HepG2 (cell line): ENCODE measurements around the gene MIF4GD. TPM values are rescaled to one million over a fixed set of nuclear protein-coding genes. Genes with fewer than 3 reads are reported as not detected.
A peak's percentile ranks its signal among the peaks of the same experiment; 100 is the strongest.

Source experiments
- AGO2 ChIP-seq: fragments of 200-400 bp; formaldehyde crosslinking; optimal IDR thresholded peaks from 2 replicates; pipeline ENCODE3; 2017; ENCODE audit warnings: mild to moderate bottlenecking, low read depth, low read length, moderate library complexity
- HNRNPUL1 ChIP-seq: fragments of 200-400 bp; formaldehyde crosslinking; IDR thresholded peaks from 2 replicates; pipeline ENCODE4 v1.6.1; 2017; ENCODE audit warnings: low read depth, mild to moderate bottlenecking, low read length, moderate library complexity
- JUN ChIP-seq: sonication (generic); formaldehyde crosslinking; IDR thresholded peaks from 2 replicates; pipeline ENCODE4 v1.4.0; 2020; ENCODE audit warnings: mild to moderate bottlenecking, missing genetic modification reagents
- KDM5B ChIP-seq: sonication (generic); formaldehyde crosslinking; IDR thresholded peaks from 2 replicates; pipeline ENCODE4 v1.4.0; 2020; ENCODE audit warnings: missing genetic modification reagents, mild to moderate bottlenecking, borderline replicate concordance
- NFE2L1 ChIP-seq: sonication (generic); formaldehyde crosslinking; IDR thresholded peaks from 2 replicates; pipeline ENCODE4 v1.4.0; 2020; ENCODE audit warnings: missing genetic modification reagents, mild to moderate bottlenecking, borderline replicate concordance
- ZFP90 ChIP-seq: sonication (generic); formaldehyde crosslinking; IDR thresholded peaks from 2 replicates; pipeline ENCODE4 v1.8.0; 2022; ENCODE audit warnings: missing genetic modification reagents, mild to moderate bottlenecking, inconsistent platforms, borderline replicate concordance
- ZFYVE20 ChIP-seq: sonication (generic); formaldehyde crosslinking; IDR thresholded peaks from 2 replicates; pipeline ENCODE4 v1.8.0; 2023; ENCODE audit warnings: low read depth, mild to moderate bottlenecking, moderate library complexity, missing genetic modification reagents, borderline replicate concordance
- ZNF333 ChIP-seq: sonication (generic); formaldehyde crosslinking; IDR thresholded peaks from 2 replicates; pipeline ENCODE4 v1.4.0; 2020; ENCODE audit warnings: mild to moderate bottlenecking, missing genetic modification reagents, borderline replicate concordance
- ZNF350 ChIP-seq: sonication (generic); formaldehyde crosslinking; IDR thresholded peaks from 2 replicates; pipeline ENCODE4 v1.4.0; 2020; ENCODE audit warnings: mild to moderate bottlenecking, low read depth, missing genetic modification reagents, borderline replicate concordance
- polyA plus RNA-seq, 8 experiments: library from polyadenylated mRNA; depleted of rRNA in 3 of 8; stranded (reverse) in 7 of 8; unstranded in 1 of 8; fragments of >200 nt; fragmentation: Illumina TruSeq in 4 of 8; extraction: Trizol in 4 of 8; gene quantifications; 2 replicates each; pipeline versions ENCODE4 v1.2.1 to v1.2.3, GENCODE V29; 2011 to 2016; ENCODE audit warnings: low read depth in 4 of 8, missing spikeins in 1 of 8, mixed read lengths in 1 of 8; ENCODE audit not compliant: insufficient read depth in 1 of 8
- total RNA-seq, 5 experiments: library from RNA; depleted of rRNA; stranded (reverse); fragments of >200 nt; fragmentation: Illumina TruSeq; extraction: Trizol; gene quantifications; 2 replicates each; pipeline ENCODE4 v1.2.3, GENCODE V29; 2016; ENCODE audit warnings: low read depth in 1 of 5
- TF ChIP-seq, protein P1 (sequence below): sonication (generic); formaldehyde crosslinking; IDR thresholded peaks from one replicate; pipeline ENCODE4 v1.5.1; 2020; ENCODE audit warnings: mild to moderate bottlenecking, missing genetic modification reagents; ENCODE audit errors: not compliant biosample characterization
- TF ChIP-seq, protein P2 (sequence below): sonication (generic); formaldehyde crosslinking; IDR thresholded peaks from 2 replicates; pipeline ENCODE4 v1.5.1; 2020; ENCODE audit warnings: missing genetic modification reagents, mild to moderate bottlenecking, borderline replicate concordance
- TF ChIP-seq, protein P3 (sequence below): sonication (generic); formaldehyde crosslinking; IDR thresholded peaks from 2 replicates; pipeline ENCODE4 v1.4.0; 2020; ENCODE audit warnings: missing genetic modification reagents, mild to moderate bottlenecking, borderline replicate concordance

Gene MIF4GD
- total and polyA plus RNA-seq, 2 of the 13 experiments (the other 11 are each of a cell fraction or from before 2014, with no cell fraction given): 14.0 to 28.0 TPM

DNA sequence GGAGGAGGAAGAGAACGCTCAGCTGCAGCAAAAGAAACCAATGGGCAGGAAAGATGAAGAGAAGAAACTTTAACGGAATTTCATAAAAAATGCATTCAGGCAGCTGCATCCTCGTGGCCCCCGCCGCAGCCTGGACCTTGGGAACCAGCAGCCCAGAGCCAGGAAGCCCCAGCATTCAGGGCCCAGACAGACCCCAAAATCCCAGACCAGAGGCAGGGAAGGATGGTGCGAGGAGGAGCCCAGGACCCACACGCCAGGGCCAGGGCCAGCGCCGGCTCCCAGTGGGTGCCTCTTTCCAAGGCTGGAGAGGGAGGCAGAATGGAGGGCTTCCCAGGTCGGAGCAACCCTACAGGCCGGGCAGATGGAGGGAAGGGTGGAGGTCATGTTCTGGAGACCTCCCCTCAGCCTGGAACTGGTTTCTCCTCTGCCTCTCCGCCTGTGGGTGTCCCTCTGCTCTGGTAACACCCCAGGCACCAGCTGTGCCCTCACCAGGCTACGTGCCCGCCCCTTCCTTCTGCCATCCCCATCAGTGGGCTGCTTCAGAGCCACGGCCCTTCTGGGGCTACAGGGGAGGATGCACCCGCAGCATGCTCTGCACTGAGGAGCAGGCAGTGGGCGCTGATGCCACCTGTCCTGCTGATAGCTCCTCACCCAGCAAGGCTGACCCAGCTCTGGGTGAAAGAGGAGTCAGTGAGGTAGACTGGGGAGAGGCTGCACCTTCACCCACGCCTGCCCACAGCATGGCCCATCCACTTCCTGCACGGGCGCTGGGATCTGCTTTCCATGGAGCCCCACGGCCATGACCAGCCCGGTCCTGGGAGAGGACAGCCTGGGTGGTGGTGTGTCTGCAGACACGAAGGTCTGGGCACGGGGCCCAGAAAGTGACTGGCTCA is 1.2 kb upstream of the MIF4GD start (continued):
- TF ChIP-seq ZNF333 (peak; percentile 20; the same call in 1 of the 2 replicates), ZNF350 (CRISPR knock-in tag) (peak; percentile 38; the same call in 1 of the 2 replicates), NFE2L1 (no peak), HNRNPUL1 (no peak), KDM5B (CRISPR knock-in tag) (no peak), AGO2 (peak; percentile 81), ZFP90 (0 out of 2 replicates have a peak, but pooled peaks have one; percentile 11), JUN (CRISPR knock-in tag) (0 out of 2 replicates have a peak, but pooled peaks have one; percentile 29), ZFYVE20 (CRISPR knock-in tag) (no peak)
- TF ChIP-seq, protein P1, sequence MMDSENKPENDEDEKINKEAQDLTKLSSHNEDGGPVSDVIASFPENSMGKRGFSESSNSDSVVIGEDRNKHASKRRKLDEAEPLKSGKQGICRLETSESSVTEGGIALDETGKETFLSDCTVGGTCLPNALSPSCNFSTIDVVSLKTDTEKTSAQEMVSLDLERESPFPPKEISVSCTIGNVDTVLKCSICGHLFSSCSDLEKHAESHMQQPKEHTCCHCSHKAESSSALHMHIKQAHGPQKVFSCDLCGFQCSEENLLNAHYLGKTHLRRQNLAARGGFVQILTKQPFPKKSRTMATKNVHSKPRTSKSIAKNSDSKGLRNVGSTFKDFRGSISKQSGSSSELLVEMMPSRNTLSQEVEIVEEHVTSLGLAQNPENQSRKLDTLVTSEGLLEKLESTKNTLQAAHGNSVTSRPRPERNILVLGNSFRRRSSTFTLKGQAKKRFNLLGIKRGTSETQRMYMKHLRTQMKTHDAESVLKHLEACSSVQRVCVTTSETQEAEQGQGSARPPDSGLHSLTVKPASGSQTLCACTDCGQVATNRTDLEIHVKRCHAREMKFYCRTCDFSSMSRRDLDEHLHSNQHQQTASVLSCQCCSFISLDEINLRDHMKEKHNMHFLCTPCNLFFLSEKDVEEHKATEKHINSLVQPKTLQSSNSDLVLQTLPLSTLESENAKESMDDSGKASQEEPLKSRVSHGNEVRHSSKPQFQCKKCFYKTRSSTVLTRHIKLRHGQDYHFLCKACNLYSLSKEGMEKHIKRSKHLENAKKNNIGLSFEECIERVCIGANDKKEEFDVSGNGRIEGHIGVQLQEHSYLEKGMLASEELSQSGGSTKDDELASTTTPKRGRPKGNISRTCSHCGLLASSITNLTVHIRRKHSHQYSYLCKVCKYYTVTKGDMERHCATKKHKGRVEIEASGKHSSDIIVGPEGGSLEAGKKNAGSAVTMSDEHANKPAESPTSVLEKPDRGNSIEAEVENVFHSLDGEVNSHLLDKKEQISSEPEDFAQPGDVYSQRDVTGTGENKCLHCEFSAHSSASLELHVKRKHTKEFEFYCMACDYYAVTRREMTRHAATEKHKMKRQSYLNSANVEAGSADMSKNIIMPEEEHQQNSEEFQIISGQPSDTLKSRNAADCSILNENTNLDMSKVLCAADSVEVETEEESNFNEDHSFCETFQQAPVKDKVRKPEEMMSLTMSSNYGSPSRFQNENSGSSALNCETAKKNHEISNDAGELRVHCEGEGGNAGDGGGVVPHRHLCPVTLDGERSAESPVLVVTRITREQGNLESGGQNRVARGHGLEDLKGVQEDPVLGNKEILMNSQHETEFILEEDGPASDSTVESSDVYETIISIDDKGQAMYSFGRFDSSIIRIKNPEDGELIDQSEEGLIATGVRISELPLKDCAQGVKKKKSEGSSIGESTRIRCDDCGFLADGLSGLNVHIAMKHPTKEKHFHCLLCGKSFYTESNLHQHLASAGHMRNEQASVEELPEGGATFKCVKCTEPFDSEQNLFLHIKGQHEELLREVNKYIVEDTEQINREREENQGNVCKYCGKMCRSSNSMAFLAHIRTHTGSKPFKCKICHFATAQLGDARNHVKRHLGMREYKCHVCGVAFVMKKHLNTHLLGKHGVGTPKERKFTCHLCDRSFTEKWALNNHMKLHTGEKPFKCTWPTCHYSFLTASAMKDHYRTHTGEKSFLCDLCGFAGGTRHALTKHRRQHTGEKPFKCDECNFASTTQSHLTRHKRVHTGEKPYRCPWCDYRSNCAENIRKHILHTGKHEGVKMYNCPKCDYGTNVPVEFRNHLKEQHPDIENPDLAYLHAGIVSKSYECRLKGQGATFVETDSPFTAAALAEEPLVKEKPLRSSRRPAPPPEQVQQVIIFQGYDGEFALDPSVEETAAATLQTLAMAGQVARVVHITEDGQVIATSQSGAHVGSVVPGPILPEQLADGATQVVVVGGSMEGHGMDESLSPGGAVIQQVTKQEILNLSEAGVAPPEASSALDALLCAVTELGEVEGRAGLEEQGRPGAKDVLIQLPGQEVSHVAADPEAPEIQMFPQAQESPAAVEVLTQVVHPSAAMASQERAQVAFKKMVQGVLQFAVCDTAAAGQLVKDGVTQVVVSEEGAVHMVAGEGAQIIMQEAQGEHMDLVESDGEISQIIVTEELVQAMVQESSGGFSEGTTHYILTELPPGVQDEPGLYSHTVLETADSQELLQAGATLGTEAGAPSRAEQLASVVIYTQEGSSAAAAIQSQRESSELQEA (CRISPR knock-in tag): no peak
- TF ChIP-seq, protein P2, sequence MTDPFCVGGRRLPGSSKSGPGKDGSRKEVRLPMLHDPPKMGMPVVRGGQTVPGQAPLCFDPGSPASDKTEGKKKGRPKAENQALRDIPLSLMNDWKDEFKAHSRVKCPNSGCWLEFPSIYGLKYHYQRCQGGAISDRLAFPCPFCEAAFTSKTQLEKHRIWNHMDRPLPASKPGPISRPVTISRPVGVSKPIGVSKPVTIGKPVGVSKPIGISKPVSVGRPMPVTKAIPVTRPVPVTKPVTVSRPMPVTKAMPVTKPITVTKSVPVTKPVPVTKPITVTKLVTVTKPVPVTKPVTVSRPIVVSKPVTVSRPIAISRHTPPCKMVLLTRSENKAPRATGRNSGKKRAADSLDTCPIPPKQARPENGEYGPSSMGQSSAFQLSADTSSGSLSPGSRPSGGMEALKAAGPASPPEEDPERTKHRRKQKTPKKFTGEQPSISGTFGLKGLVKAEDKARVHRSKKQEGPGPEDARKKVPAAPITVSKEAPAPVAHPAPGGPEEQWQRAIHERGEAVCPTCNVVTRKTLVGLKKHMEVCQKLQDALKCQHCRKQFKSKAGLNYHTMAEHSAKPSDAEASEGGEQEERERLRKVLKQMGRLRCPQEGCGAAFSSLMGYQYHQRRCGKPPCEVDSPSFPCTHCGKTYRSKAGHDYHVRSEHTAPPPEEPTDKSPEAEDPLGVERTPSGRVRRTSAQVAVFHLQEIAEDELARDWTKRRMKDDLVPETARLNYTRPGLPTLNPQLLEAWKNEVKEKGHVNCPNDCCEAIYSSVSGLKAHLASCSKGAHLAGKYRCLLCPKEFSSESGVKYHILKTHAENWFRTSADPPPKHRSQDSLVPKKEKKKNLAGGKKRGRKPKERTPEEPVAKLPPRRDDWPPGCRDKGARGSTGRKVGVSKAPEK (CRISPR knock-in tag): 0 out of 2 replicates have a peak, but pooled peaks have one; percentile 10
- TF ChIP-seq, protein P3, sequence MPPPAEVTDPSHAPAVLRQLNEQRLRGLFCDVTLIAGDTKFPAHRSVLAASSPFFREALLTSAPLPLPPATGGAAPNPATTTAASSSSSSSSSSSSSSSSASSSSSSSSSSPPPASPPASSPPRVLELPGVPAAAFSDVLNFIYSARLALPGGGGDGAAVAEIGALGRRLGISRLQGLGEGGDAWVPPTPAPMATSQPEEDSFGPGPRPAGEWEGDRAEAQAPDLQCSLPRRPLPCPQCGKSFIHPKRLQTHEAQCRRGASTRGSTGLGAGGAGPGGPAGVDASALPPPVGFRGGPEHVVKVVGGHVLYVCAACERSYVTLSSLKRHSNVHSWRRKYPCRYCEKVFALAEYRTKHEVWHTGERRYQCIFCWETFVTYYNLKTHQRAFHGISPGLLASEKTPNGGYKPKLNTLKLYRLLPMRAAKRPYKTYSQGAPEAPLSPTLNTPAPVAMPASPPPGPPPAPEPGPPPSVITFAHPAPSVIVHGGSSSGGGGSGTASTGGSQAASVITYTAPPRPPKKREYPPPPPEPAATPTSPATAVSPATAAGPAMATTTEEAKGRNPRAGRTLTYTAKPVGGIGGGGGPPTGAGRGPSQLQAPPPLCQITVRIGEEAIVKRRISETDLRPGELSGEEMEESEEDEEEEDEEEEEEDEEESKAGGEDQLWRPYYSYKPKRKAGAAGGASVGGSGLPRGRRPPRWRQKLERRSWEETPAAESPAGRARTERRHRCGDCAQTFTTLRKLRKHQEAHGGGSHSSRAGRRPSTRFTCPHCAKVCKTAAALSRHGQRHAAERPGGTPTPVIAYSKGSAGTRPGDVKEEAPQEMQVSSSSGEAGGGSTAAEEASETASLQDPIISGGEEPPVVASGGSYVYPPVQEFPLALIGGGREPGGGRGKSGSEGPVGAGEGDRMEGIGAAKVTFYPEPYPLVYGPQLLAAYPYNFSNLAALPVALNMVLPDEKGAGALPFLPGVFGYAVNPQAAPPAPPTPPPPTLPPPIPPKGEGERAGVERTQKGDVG (CRISPR knock-in tag): no peak
